Activated T-helper 1 cell treated with anti-CD3 and anti-CD28 coated beads, Interleukin-12 subunit alpha, Interleukin-12 subunit beta, Interleukin-2, Interleukin-4 antibody, amounts not matched to agents 30 ng/mL and 10 ng/mL and 1 ng/mL, durations not matched to agents 14 hours and 24 hours and 36 hours (primary cell): Measurements from ENCODE around the gene HHATL. TPM values are rescaled to one million over a fixed set of nuclear protein-coding genes. Genes with fewer than 3 reads are reported as not detected.

Experiments
- DNase-seq: peaks from one replicate; pipeline ENCODE4 v3.0.0; 2021; ENCODE audit warnings: low spot score
- H3K27ac Mint-ChIP-seq: one replicate; pipeline ENCODE4 v1.8.0; 2021; ENCODE audit warnings: mild to moderate bottlenecking, mixed read lengths
- H3K27me3 Mint-ChIP-seq: one replicate; pipeline ENCODE4 v1.8.0; 2022; ENCODE audit warnings: mild to moderate bottlenecking, moderate library complexity, mixed read lengths; ENCODE audit not compliant: insufficient read depth
- H3K36me3 Mint-ChIP-seq: one replicate; pipeline ENCODE4 v1.8.0; 2021; ENCODE audit warnings: low read depth, mixed read lengths
- H3K4me1 Mint-ChIP-seq: one replicate; pipeline ENCODE4 v1.8.0; 2021; ENCODE audit warnings: low read depth, mixed read lengths
- H3K4me3 Mint-ChIP-seq: one replicate; pipeline ENCODE4 v1.8.0; 2021; ENCODE audit warnings: mild to moderate bottlenecking, moderate library complexity, mixed read lengths
- H3K9me3 Mint-ChIP-seq: one replicate; pipeline ENCODE4 v1.8.0; 2021; ENCODE audit warnings: mixed read lengths
- intact Hi-C: fragments of 100-400 bp; cut with micrococcal nuclease; formaldehyde crosslinking; loops from one replicate; pipeline ENCODE4 v1.15.1; 2024
- total RNA-seq: library from RNA; stranded (reverse); gene quantifications from 2 replicates; pipeline ENCODE4 v1.2.3, GENCODE V29; 2022

HHATL gene
- total RNA-seq, 1 donor from 2014 or later, result not detected

- Mint-ChIP-seq H3K4me1 (peaks cover 5% of the 10 kb centered on the region), H3K4me3 (no peak overlapping the region), H3K9me3 (no peaks in the 10 kb centered on the region), H3K27ac (no peak overlapping the region), H3K27me3 (peaks cover 3% of the 10 kb centered on the region), H3K36me3 (no peaks in the 10 kb centered on the region)
- intact Hi-C loops, result no loop called here
- no peak for DNase-seq
Measured at GRCh38 chr3:42705058-42705767, 2.6 kb upstream of the HHATL start.

GRCh38 chr3:42704136-42704841, 1.7 kb upstream of the HHATL start:
- no peak for DNase-seq
- Mint-ChIP-seq H3K4me3 (no peak overlapping the region), H3K27me3 (peaks cover under 1% of the 10 kb centered on the region)

DNA sequence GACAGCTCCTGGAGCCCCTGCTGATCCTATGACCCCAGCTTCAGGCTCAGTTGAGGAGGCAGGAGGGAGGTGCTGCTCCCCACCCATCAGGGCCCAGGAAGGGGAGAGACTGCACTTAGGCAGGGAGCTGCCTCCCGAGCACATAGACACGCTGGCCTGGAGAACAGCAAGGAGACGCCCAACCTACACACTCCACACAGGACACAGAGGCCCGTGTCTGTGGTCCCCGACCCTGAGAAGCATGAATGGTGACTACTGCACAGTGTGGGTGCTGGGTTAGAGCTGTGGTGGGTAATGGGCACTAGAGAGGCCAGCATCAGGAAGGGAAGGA, 1.1 kb upstream of the HHATL start:
- H3K27me3 Mint-ChIP-seq, result no peaks in the 10 kb centered on the region
- H3K36me3 Mint-ChIP-seq, result no peaks in the 10 kb centered on the region
- intact Hi-C loops, result no loop called here
- peaks cover 5% of the 10 kb centered on the region for H3K4me1 Mint-ChIP-seq
- no peaks in the 10 kb centered on the region for H3K9me3 Mint-ChIP-seq
- H3K27ac Mint-ChIP-seq, result no peak overlapping the region
- no peak overlapping the region for H3K4me3 Mint-ChIP-seq
- DNase-seq, result no peak

More at GRCh38 chr3:42704136-42704841, 1.7 kb upstream of the HHATL start:
- Mint-ChIP-seq H3K36me3 (no peaks in the 10 kb centered on the region), H3K9me3 (no peaks in the 10 kb centered on the region), H3K4me1 (peaks cover 5% of the 10 kb centered on the region), H3K27ac (no peak overlapping the region)
- intact Hi-C loops, result no loop called here

DNA sequence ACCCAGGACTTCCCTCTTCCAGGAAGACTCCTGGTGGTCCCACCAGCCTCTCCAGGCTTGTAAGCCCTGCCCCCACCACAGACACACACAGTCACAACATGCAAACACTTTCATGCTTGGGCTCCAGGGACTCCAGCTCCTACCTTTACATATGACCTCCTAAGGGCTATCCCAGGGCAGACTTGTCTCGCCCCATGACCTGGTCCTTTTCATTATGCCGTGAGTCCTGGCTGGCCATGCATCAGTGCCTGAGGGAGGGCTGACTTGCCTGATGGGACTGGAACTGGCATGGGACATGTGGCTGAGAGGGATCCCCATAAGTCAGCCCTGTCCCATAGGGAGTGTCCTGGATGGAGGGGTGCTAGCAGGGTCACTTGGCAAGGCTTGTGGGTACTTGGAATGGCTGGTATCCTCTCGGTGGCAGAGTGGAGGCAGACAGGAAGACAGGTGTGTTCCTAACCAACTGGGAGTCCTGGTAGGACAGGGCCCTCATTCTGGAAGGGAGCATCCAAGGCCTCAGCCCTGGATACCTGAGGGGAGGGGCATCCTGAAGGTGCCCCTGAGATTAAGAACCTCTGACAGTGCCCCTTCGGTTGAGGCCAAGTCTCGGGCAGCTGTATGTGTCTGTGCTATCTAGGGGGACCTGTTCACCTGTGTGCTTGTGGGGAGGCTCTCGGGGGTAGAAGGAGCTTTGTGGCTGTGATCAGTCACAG, 540 bp upstream of the HHATL start:
- H3K4me1 Mint-ChIP-seq, result peaks cover 5% of the 10 kb centered on the region
- H3K9me3 Mint-ChIP-seq, result no peaks in the 10 kb centered on the region
- H3K36me3 Mint-ChIP-seq, result no peaks in the 10 kb centered on the region
- DNase-seq, result no peak
- no peaks in the 10 kb centered on the region for H3K27me3 Mint-ChIP-seq
- intact Hi-C loops, result no loop called here
- no peak overlapping the region for H3K4me3 Mint-ChIP-seq
- no peak overlapping the region for H3K27ac Mint-ChIP-seq

GRCh38 chr3:42701371-42702065, 1.1 kb downstream of the HHATL start:
- DNase-seq, result peak; percentile 48
- Mint-ChIP-seq H3K4me3 (no peak overlapping the region), H3K36me3 (no peaks in the 10 kb centered on the region), H3K27ac (no peak overlapping the region), H3K4me1 (peaks cover 5% of the 10 kb centered on the region), H3K27me3 (no peaks in the 10 kb centered on the region), H3K9me3 (no peaks in the 10 kb centered on the region)
- intact Hi-C loops, result no loop called here

DNA sequence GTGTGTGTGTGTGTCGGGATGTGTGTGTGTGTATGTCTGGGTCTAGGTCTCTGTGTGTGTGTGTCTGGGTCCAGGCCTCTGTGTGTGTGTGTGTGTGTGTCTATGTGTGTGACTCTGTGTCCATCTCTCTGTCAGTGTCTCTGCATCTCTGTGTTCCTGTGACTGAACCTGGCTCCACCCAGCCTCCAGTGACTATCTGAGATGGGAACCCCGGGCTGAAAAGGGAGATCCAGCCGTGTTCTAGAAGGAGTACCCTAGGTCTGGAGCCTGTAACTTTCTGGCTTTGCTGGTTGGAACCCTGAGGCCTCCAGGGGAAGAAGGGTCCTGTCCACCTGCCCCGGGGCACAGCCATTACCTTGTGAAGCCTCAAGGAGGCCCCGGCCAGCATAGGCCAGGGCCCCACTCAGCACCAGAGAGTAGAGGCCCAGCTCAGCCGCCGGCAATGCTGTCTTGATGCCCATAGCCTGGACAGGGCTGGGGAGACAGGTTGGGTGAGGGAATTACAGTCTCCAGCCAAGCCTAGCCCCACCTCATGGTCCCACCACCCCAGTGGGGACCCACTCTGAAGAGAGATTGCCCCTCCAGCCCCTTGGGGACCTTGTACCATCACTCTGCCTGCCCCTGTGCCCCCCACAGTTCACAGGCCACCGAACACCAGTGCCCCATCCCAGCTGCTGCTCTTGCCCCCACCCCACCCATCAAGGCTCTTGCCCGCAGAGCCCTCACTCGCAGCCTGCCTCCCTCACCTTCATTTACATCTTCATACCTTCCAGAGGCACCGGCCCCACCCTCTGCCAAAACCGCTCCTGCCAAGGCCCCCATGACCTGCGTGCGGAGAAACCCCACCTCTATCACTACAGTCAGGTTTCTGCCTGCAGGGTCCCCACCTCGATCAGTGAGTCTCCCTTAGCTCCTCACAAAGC, 2.0 kb downstream of the HHATL start:
- peaks cover 5% of the 10 kb centered on the region for H3K4me1 Mint-ChIP-seq
- H3K36me3 Mint-ChIP-seq, result no peaks in the 10 kb centered on the region
- no peak overlapping the region for H3K27ac Mint-ChIP-seq
- H3K27me3 Mint-ChIP-seq, result no peaks in the 10 kb centered on the region
- intact Hi-C loops, result no loop called here
- DNase-seq, result no peak
- H3K4me3 Mint-ChIP-seq, result no peak overlapping the region
- no peaks in the 10 kb centered on the region for H3K9me3 Mint-ChIP-seq

- Mint-ChIP-seq H3K4me3 (no peak overlapping the region), H3K27me3 (no peaks in the 10 kb centered on the region), H3K4me1 (peaks cover 5% of the 10 kb centered on the region), H3K9me3 (no peaks in the 10 kb centered on the region), H3K27ac (no peak overlapping the region), H3K36me3 (no peaks in the 10 kb centered on the region)
- intact Hi-C loops, result no loop called here
- DNase-seq, result no peak
Measured at GRCh38 chr3:42699511-42699971, 3.1 kb downstream of the HHATL start.

GRCh38 chr3:42698911-42699230, 3.7 kb downstream of the HHATL start:
- intact Hi-C loops, result no loop called here
- Mint-ChIP-seq H3K9me3 (no peaks in the 10 kb centered on the region), H3K4me3 (no peak overlapping the region), H3K4me1 (peaks cover 5% of the 10 kb centered on the region), H3K27me3 (no peaks in the 10 kb centered on the region), H3K27ac (no peak overlapping the region), H3K36me3 (no peaks in the 10 kb centered on the region)
- DNase-seq, result no peak

- Mint-ChIP-seq H3K4me3 (no peak overlapping the region), H3K4me1 (peaks cover 5% of the 10 kb centered on the region), H3K9me3 (no peaks in the 10 kb centered on the region), H3K27ac (no peak overlapping the region), H3K27me3 (no peaks in the 10 kb centered on the region), H3K36me3 (no peaks in the 10 kb centered on the region)
- no peak for DNase-seq
- intact Hi-C loops, result no loop called here
Measured at GRCh38 chr3:42698216-42698910, 4.2 kb downstream of the HHATL start.

DNA sequence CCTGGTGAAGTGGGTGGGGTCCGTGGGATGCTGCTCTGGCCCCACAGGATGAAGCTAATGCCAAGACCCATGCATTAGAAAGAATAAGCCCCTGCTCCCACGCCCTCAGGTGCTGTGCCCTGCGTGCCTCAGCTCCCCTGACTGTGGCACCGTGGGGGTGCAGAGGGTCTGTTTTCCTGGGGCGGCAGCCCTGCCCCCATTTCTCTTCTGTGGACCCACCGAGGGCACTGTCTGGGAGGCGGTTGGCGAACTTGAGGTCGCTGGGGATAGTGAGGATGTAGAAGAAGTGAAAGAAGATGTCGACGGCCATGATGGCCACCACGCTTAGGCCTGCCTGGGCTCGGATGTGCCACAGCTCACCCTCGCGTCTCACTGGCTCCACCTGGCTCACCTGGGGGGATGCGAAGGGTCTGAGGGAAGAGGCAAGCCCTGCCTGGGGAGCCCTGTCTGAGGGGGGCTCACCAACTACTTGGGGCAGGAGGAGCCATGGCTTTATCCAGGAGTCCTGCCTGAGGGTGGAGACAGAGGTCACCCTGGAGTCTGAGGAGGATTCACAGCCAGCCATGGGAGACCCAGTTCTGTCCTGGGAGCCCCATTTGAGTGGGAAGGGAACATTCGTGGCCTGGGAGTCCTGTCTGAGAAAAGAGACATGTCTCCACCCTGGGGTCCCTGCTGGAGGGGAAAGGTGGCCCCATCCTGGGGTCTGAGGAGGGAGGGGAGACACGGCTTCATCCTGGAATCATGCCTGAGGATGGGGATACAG, 5.1 kb downstream of the HHATL start:
- H3K27me3 Mint-ChIP-seq, result no peaks in the 10 kb centered on the region
- no peak for DNase-seq
- H3K27ac Mint-ChIP-seq, result no peak overlapping the region
- intact Hi-C loops, result no loop called here
- H3K9me3 Mint-ChIP-seq, result no peaks in the 10 kb centered on the region
- H3K4me1 Mint-ChIP-seq, result peaks cover 5% of the 10 kb centered on the region
- no peaks in the 10 kb centered on the region for H3K36me3 Mint-ChIP-seq
- no peak overlapping the region for H3K4me3 Mint-ChIP-seq
